HG02870 (cell line): ENCODE data around the gene AQP5.

Experiments used
- ATAC-seq: cut with Tn5 transposase; IDR thresholded peaks from one replicate; pipeline ENCODE4 v1.9.1; 2021; ENCODE audit warnings: mild to moderate bottlenecking, moderate library complexity; ENCODE audit not compliant: unreplicated experiment

The AQP5 gene

GRCh38 chr12:49932023-49932422, 29.6 kb upstream of the AQP5 start:
- ATAC-seq: no peak

DNA sequence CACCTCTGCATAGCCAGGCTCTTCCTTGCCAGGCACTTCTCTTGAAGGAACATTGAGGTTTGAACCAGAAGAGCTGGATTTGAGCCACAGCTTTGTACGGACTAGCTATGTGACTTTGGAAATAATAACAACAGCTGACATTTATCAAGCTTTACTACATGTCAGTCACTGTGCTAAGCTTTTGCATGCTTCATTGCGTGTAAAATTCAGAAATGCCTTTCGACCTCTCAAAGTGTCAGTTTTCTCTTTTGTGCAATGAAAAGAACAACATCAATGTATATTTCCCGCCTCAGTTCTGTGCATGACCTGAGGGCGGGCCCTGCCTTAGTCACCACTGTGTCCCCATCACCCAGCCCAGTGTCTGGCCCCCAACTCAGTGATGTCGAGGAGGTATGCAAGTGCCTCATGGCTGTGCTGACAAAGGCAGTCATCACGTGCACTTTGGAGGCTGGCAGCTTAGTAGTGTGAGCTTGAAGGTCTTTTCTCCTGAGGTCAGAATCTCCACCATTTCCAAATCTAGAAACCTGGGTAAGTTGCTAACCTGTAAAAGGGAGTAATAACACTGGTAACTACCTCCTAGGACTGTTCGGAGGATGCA, 29.0 kb upstream of the AQP5 start:
- no peak for ATAC-seq

DNA sequence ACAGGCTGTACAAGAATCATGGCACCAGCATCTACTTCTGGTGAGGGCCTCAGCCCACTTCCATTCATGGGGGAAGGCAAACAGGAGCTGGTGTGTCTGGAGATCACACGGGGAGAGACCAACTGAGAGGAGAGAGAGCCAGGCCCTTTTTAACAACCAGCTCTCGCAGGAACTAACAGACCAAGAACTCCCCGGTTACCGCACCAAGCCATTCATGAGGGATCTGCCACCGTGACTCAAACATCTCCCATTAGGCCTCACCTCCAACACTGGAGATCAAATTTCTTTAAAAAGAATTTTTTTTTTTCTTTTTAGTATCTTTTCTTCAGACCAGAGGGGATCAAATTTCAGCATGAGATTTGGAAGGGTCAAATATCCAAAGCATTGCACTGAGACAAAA, 27.9 kb upstream of the AQP5 start:
- ATAC-seq: no peak

DNA sequence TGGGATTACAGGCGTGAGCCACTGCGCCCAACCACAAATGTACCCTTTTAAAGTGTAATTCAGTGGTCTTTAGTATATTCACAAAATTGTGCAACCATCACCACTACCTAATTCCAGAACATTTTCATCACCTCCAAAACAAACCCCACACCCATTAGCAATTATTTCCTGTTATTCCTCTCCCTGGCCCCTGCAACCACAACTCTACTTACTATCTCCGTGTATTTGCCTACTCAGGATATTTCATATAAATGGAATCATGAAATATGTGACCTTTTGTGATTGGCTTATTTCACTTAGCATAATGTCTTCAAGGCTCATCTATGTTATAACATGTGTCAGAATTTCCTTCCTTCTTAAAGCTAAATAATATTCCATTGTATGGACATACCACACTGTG, 27.2 kb upstream of the AQP5 start:
- ATAC-seq: no peak

DNA sequence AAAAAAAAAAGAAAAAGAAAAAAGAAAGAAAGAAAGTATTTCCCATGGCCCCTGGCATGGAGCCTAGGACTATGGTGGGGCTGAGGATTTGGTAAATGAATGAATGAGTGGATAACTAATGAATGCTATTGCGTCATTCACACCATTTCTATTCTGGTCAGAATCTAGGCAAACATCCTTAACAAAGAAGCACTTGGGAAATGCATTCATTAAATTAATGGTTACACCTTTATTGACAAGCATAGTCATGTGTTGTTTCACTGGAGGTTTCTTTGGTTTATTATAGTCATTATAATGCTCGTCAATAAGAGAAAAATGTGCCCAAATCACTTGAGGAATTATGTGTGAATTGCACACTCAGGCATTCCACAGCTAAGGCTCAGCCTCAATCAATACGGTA, 24.7 kb upstream of the AQP5 start:
- ATAC-seq: no peak

DNA sequence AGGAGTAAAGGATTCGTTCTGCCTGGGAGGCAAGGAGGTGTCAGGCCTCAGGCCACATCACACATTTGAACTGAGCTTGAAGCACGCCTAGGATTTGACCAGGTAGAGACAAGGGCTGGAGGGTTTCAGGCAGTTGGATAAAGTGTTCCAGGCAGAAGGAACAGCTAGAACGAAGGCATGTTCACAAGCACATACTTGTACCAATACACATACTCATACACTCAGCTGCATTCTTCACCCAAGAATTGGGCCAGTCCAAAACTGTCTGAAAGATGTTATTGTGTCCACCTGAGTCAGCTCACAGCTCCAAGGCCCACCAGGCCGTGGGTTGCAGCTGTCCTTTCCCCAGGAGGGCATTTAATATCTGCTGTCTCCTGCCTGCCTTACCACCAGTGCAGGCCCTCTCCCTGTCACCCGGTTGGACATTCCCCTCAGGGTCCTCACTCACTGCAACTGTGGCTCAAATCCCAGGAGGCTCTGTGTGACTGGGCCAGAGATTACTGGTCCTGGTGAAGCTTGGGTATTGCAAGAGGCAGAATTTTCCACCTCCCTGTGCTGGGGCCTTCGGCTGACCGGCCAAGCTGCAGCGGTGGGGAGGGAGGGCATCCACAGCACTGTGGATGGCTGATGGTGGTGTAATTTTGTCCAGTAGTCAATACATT, 23.9 kb upstream of the AQP5 start:
- ATAC-seq: no peak

DNA sequence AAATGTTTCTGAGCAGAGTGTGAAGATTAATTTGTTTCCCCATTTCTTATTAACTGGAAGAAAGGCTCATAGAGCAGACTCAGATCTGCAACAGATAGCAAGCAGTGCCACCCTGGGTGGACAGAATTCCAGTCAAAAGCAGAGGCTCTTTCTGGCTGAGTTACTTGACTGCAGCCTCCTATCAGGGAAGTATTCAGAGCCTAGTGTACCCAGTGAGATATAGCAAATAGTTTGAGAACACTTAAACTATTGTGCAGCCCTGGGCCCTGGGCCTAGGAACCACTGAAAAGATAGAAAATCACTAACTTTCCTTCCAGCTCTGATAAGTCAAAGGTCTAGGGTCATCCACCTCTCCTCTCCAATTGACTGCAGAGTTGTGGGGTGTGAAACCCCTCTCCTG, 22.4 kb upstream of the AQP5 start:
- ATAC-seq: no peak

- ATAC-seq: no peak
These were observed 22.0 kb upstream of the AQP5 start for GRCh38 chr12:49939707-49940106.

DNA sequence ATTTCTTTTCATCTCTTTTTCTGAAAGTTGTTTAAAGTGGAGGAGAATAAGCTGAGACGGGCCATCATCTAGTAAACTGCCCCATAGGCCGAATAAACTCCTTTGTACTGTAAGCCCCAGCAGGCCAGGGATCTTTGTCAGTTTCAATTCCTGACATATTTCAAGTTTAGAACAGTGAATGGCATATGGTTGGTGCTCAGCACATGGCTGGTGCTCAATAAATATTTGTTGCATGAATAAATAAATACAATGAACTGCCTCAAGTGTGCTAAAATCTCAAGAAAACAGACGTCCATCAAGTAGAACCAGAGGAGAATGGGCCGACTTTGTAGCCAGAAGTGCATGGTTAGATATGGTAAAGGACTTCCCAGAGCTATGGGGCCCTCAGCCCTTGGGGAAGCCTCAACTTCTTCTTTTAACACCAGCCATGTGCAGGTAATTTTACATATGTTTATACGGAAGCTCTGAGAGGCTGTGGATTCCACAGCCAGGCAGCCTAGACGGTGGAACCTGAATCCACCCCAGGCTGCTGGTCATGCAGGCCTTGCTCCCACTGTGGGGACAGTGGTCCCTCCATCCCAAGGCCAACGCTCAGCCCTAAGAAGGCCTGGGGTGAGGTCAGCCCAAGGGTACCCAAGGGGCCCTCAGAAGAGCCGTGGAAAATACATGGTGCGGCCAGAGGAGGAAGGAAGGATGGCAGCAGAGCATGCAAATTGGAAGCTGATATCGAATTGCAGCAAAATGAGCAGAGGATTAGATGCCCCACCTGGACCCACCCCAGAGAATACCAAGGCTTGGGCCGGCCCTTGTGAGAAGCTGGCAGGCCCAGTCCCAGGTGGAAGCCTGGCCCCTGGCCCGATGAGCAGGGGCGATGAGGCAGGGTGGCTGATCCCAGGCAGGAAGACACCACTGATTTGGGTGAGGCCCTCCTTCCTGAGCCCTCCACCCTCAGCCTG, 19.8 kb upstream of the AQP5 start:
- ATAC-seq: no peak

DNA sequence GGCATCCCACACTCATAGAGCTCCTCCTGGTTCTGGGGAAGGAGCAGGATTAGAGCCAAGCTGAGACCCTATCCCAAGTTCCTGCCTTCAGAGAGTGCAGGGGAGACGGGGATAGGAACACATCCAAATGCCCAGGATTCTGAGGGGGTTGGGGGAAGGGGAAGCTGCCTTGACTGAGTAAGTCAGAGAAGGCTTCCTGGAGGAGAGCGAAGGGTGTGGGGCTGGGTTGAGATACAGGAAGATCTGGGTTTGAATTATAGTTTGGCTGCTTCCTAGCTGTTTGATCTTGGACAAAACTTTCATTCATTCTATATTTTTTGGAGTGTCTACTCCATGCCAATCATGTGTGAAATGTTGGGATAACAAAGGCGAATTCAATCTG, 19.2 kb upstream of the AQP5 start:
- ATAC-seq: no peak

DNA sequence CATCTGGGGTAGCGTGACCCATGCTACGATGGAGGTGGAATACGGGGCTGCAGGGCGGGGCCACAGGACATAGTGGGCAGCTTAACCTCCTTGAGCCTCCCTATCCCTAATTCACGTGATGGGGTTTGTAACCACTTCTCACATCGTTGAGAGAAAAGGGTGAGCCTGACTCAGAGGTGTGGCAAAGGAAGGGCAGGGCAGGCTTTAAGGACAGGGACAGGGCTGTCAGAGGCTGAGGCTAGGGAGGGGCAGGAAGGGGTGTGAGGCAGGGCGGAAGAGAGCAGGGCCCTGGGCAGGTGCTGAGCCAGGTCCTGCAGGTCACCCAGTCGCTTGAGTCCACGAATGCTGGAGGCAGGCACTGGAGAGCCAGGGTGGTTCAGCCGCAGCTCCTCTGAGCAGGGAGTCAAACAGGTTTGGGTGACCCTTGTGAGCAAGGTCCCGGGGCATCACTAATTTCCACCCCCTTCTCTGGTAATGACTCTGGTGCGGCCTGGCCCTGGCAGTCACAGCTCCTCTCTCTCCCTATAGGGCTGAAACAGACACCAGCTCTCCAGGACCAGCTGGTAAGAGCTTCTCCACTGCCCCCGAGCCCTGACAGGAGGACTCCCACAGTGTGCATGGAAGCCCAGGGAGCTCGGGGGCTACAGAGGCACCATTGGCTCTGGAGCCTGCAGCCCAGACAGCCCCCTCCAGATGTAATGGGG, 18.6 kb upstream of the AQP5 start:
- ATAC-seq: no peak

- ATAC-seq: no peak
These were observed 18.1 kb upstream of the AQP5 start for GRCh38 chr12:49943625-49943960.

- no peak for ATAC-seq
These were observed 17.6 kb upstream of the AQP5 start for GRCh38 chr12:49944046-49944445.

DNA sequence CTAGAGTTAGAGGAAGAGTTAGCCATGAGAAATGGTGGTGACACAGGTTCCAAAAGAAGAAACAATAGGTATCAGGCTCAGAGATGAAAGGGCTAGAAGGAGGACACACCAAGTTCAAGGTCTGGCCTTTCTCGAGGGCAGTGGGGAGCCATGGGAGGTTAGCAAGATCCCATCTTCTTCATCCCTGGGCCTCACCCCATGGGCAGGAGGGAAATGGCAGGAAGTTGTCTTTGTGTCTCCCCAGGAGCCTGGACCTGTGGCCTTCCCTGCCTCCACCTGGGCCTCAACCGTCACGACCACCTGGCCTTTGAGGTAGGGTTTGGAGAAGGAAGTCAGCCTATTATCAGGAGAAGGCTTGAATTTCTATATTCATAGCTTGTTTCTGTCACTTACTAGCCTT, 17.0 kb upstream of the AQP5 start:
- no peak for ATAC-seq

DNA sequence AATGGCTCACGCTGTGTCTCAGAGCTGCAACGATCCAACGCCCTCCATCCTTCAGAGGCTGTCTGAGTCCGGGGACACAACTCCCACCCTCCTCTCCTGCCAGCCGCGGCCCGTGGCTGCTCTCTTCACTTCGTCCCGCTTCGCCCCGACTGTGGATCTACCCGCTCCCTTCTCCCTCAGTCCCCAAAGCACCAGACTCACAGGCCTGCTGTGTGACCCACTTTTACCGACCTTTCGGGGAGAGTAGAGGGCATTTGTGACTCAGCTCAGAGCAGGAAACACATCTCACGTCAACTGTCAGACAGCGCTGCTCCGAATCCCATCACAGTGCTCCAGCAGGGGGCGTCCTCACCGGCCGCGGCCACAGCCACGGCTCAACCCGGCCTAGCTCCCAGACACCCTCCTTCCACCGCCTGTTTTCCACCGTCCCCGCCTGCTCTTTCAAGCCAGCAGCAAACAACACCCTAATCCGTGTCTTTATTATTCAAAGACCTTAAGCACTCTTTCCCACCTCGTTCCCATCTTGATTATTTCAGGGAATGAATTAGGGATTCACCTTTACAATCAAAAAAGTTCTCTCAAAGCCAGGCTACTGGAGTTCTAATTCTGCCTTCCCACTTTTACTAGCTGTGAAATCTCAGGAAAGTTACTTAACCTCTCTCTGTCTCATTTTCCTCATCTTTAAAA, 16.1 kb upstream of the AQP5 start:
- ATAC-seq: peak; percentile 90

DNA sequence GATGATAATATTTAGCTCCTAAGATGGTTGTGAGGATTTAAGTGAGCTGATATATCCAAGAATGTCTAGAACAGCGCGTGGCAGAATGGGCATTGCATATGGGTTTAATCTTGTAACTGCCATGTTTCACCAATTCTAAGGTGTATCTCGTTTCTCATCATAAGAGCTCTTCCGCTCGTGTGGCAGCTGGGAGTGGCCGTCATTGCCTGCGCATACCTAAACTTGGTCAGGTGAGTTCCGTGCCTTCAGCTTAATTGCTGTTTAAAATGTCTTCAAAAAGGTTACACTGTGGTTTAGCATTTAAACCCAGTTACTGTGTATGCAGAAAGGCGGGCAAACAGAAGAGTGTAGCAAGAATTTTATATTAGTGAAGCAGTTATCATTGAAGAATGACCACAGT, 15.6 kb upstream of the AQP5 start:
- no peak for ATAC-seq

DNA sequence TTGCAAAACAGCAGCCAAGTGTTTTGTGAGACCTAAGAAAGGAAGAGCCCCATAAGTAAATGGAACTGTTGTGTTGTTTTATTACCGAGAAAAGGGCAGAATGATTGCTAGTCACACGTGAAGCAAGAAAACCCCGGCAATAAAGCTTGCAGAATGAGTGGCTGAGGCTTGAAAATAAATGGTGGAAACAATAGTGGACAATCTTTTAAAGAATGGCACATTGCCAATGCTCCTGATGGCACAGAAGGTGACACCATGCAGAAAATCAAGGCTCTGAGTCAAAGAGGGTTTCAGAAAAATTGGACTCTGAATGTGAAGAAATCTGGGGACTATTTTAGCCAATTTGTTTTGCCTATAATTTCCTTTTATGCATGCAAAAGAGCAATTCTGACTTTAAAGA, 15.2 kb upstream of the AQP5 start:
- no peak for ATAC-seq

- ATAC-seq: no peak
These were observed 14.0 kb upstream of the AQP5 start for GRCh38 chr12:49947593-49948226.

GRCh38 chr12:49948866-49949845, 12.5 kb upstream of the AQP5 start:
- ATAC-seq: no peak
